ENCODE results near the gene YBEY. TPM values are rescaled to one million over a fixed set of nuclear protein-coding genes. Genes with fewer than 3 reads are reported as not detected.

Gene YBEY
- total RNA-seq, 2 donors from 2014 or later = 22.3 to 25.7 TPM

GRCh38 chr21:46327711-46328110, 41.6 kb downstream of the YBEY start:
- DNase-seq (no peak), ATAC-seq (replicated peaks in 1 of 2) (no peak)
- Mint-ChIP-seq H3K36me3 (ENCODE audit: insufficient read depth in 2 of 2) (peaks cover 5 to 31% of the 10 kb centered on the region in 2 donors), H3K27me3 (ENCODE audit: low read depth) (no peaks in the 10 kb centered on the region), H3K9me3 (no peaks in the 10 kb centered on the region), H3K4me1 (ENCODE audit: low read depth) (peaks cover 19% of the 10 kb centered on the region), H3K4me3 (no peak overlapping the region), H3K27ac (no peak overlapping the region)

DNA sequence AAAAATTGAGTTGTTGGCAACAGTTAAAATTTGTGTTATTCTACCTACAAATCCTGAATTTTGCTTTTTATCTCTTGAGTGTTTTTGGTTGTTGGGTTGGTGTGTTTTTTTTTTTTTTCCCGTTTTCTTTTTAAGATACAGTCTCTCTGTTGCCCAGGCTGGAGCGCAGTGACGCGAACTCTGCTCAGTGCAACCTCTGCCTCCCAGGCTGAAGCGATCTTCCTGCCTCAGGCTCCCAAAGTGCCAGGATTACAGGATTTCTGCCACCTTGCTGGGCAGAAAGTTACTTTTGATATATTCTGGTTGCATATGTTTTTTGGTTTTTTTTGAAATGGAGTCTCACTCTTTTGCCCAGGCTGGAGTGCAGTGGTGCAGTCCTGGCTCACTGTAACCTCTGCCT, 42.0 kb downstream of the YBEY start:
- peaks cover 3 to 29% of the 10 kb centered on the region in 2 donors for H3K36me3 Mint-ChIP-seq (ENCODE audit: insufficient read depth in 2 of 2)
- no peaks in the 10 kb centered on the region for H3K9me3 Mint-ChIP-seq
- DNase-seq (no peak), ATAC-seq (replicated peaks in 1 of 2) (no peak)
- no peaks in the 10 kb centered on the region for H3K27me3 Mint-ChIP-seq (ENCODE audit: low read depth)
- no peak overlapping the region for H3K4me3 Mint-ChIP-seq
- peaks cover 19% of the 10 kb centered on the region for H3K4me1 Mint-ChIP-seq (ENCODE audit: low read depth)
- no peak overlapping the region for H3K27ac Mint-ChIP-seq

- Mint-ChIP-seq H3K27ac (no peak overlapping the region), H3K9me3 (no peaks in the 10 kb centered on the region), H3K27me3 (ENCODE audit: low read depth) (no peaks in the 10 kb centered on the region), H3K4me3 (no peak overlapping the region), H3K36me3 (ENCODE audit: insufficient read depth in 2 of 2) (peaks cover 3 to 25% of the 10 kb centered on the region in 2 donors), H3K4me1 (ENCODE audit: low read depth) (peaks cover 19% of the 10 kb centered on the region)
- ATAC-seq (replicated peaks in 1 of 2) = no peak
- DNase-seq = no peak
These were observed 43.7 kb downstream of the YBEY start for GRCh38 chr21:46329796-46330195.

GRCh38 chr21:46334351-46335140, 48.4 kb downstream of the YBEY start:
- H3K36me3 Mint-ChIP-seq (ENCODE audit: insufficient read depth in 2 of 2) = peaks cover 13 to 29% of the 10 kb centered on the region in 2 donors

DNA sequence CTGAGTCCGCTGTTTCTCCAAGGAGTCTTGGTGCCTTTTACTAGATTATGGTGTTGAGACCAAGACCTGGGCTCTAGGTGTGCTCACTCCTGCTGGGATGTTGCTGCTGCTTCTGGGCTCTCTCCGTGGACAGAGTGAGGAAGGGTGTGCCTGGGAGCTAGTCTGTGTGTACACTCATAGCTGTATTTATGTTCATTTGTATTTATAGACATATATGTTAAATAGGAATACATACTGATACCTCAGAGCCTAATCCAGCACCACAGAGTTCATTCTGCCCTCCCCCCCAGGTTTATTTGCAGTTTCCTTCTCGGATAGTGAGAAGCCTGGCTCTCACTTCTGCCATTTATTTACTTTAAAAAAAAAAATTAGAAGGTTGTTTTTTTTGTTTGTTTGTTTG, 50.5 kb downstream of the YBEY start:
- H3K4me3 Mint-ChIP-seq = no peak overlapping the region

More at GRCh38 chr21:46334351-46335140, 48.4 kb downstream of the YBEY start:
- Mint-ChIP-seq H3K9me3 (no peaks in the 10 kb centered on the region), H3K4me1 (ENCODE audit: low read depth) (no peaks in the 10 kb centered on the region), H3K4me3 (no peak overlapping the region), H3K27ac (no peak overlapping the region), H3K27me3 (ENCODE audit: low read depth) (no peaks in the 10 kb centered on the region)
- DNase-seq = no peak
- no peak for ATAC-seq (replicated peaks in 1 of 2)

GRCh38 chr21:46340998-46341397, 54.9 kb downstream of the YBEY start:
- H3K4me1 Mint-ChIP-seq (ENCODE audit: low read depth) = no peaks in the 10 kb centered on the region
- H3K36me3 Mint-ChIP-seq (ENCODE audit: insufficient read depth in 2 of 2) = peaks cover 19 to 29% of the 10 kb centered on the region in 2 donors
- DNase-seq (no peak), ATAC-seq (replicated peaks in 1 of 2) (no peak)
- no peak overlapping the region for H3K4me3 Mint-ChIP-seq
- H3K27me3 Mint-ChIP-seq (ENCODE audit: low read depth) = no peaks in the 10 kb centered on the region
- H3K27ac Mint-ChIP-seq = no peak overlapping the region
- no peaks in the 10 kb centered on the region for H3K9me3 Mint-ChIP-seq

More for the DNA sequence above, 50.5 kb downstream of the YBEY start:
- Mint-ChIP-seq H3K9me3 (no peaks in the 10 kb centered on the region), H3K27ac (no peak overlapping the region), H3K36me3 (ENCODE audit: insufficient read depth in 2 of 2) (peaks cover 18 to 32% of the 10 kb centered on the region in 2 donors), H3K27me3 (ENCODE audit: low read depth) (no peaks in the 10 kb centered on the region), H3K4me1 (ENCODE audit: low read depth) (no peaks in the 10 kb centered on the region)
- no peak for DNase-seq
- no peak for ATAC-seq (replicated peaks in 1 of 2)

- no peaks in the 10 kb centered on the region for H3K9me3 Mint-ChIP-seq
- H3K4me1 Mint-ChIP-seq (ENCODE audit: low read depth) = no peaks in the 10 kb centered on the region
- no peak overlapping the region for H3K27ac Mint-ChIP-seq
- peaks cover 14 to 24% of the 10 kb centered on the region in 2 donors for H3K36me3 Mint-ChIP-seq (ENCODE audit: insufficient read depth in 2 of 2)
- H3K4me3 Mint-ChIP-seq = no peak overlapping the region
- H3K27me3 Mint-ChIP-seq (ENCODE audit: low read depth) = no peaks in the 10 kb centered on the region
- DNase-seq (no peak), ATAC-seq (replicated peaks in 1 of 2) (no peak)
These were observed 58.2 kb downstream of the YBEY start for GRCh38 chr21:46344219-46344915.

GRCh38 chr21:46345861-46346260, 59.7 kb downstream of the YBEY start:
- Mint-ChIP-seq H3K36me3 (ENCODE audit: insufficient read depth in 2 of 2) (peaks cover 6 to 20% of the 10 kb centered on the region in 2 donors), H3K4me3 (no peak overlapping the region), H3K27ac (no peak overlapping the region), H3K9me3 (no peaks in the 10 kb centered on the region), H3K27me3 (ENCODE audit: low read depth) (no peaks in the 10 kb centered on the region), H3K4me1 (ENCODE audit: low read depth) (no peaks in the 10 kb centered on the region)
- ATAC-seq (replicated peaks in 1 of 2) = no peak
- no peak for DNase-seq

DNA sequence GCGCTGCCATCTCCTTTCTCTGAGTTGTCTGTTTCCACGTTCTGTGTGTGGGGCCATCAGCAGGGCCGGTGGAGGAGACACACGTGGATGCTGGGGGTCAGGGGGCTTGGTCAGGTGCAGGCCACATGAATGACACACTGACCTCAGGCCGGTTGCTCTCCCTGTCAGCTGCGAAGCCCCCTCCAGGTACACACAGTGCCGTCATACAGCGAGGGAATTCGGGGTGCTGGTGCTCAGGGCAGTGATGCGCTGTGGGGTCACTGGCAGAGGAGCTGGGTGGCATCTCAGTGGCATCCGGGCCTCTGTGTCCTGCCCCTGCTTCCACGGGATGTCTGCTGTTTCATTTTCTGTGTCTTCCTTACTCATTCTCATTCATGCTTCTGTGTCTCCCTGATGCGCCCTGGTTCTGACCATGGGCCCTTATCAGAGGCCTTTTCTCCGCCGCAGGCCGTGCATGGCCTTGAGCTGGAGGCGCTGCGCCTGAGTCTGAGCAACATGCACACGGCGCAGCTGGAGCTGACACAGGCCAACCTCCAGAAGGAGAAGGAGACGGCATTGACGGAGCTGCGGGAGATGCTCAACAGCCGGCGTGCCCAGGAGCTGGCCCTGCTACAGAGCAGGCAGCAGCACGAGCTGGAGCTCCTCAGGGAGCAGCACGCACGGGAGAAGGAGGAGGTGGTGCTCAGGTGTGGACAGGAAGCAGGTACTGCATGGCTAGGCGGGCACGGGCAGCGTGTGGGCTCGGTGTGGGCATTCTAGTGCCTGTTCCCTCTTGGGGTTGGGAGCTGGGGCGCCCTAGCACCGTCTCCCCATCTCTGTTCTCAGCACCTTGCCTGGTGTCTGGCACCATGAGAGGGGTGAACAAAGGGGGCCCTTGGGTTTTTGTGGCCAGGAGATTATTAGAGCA, 60.4 kb downstream of the YBEY start:
- ATAC-seq (replicated peaks in 1 of 2) (no peak), DNase-seq (no peak)
- no peaks in the 10 kb centered on the region for H3K4me1 Mint-ChIP-seq (ENCODE audit: low read depth)
- no peak overlapping the region for H3K27ac Mint-ChIP-seq
- H3K27me3 Mint-ChIP-seq (ENCODE audit: low read depth) = no peaks in the 10 kb centered on the region
- peaks cover 6 to 19% of the 10 kb centered on the region in 2 donors for H3K36me3 Mint-ChIP-seq (ENCODE audit: insufficient read depth in 2 of 2)
- H3K9me3 Mint-ChIP-seq = no peaks in the 10 kb centered on the region
- H3K4me3 Mint-ChIP-seq = no peak overlapping the region

GRCh38 chr21:46347203-46347550, 61.0 kb downstream of the YBEY start:
- no peak for DNase-seq
- Mint-ChIP-seq H3K9me3 (no peaks in the 10 kb centered on the region), H3K4me3 (no peak overlapping the region), H3K27ac (no peak overlapping the region), H3K27me3 (ENCODE audit: low read depth) (no peaks in the 10 kb centered on the region), H3K4me1 (ENCODE audit: low read depth) (no peaks in the 10 kb centered on the region), H3K36me3 (ENCODE audit: insufficient read depth in 2 of 2) (peaks cover 6 to 19% of the 10 kb centered on the region in 2 donors)
- ATAC-seq (replicated peaks in 1 of 2) = no peak
